A673 (cell line): ENCODE measurements around the gene FNDC7. TPM values are rescaled to one million over a fixed set of nuclear protein-coding genes. Genes with fewer than 3 reads are reported as not detected.

Source experiments
- BruUV-seq: library from RNA; stranded (reverse); fragments of 400-500 nt; replicated peaks from 2 replicates; lab custom pipeline; 2021; lab: Mats Ljungman, UMichigan
- CTCF ChIA-PET: fragments of 300-600 bp; sonication (Branson Sonifier 250); formaldehyde crosslinking; loops from one replicate; lab custom pipeline; 2022; ENCODE audit warnings: antibody characterized with exemption; lab: Charles Lee
- POLR2A ChIA-PET: fragments of 300-600 bp; sonication (Branson Sonifier 250); formaldehyde crosslinking; loops from one replicate; lab custom pipeline; 2022; ENCODE audit warnings: antibody characterized with exemption; ENCODE audit not compliant: low non-redundant PET; lab: Charles Lee
- DNase-seq: peaks from one replicate; pipeline ENCODE4 v3.0.0-alpha.2; 2015; ENCODE audit warnings: low spot score
- H3K27ac ChIP-seq: fragments of 200-600 bp; sonication (generic); 2 replicates; pipeline ENCODE4 v1.5.1; 2016; ENCODE audit warnings: mixed run types, low read depth, mild to moderate bottlenecking, mixed read lengths, antibody characterized with exemption, low read length; ENCODE audit not compliant: poor library complexity, severe bottlenecking
- H3K27me3 ChIP-seq: fragments of 200-600 bp; sonication (generic); replicated peaks from 2 replicates; pipeline ENCODE4 v1.6.1; 2017; ENCODE audit warnings: mixed run types, low read depth, mild to moderate bottlenecking, mixed read lengths, antibody characterized with exemption, low read length; ENCODE audit not compliant: insufficient read depth, poor library complexity
- H3K36me3 ChIP-seq: fragments of 200-600 bp; sonication (generic); 2 replicates; pipeline ENCODE4 v1.6.1; 2016; ENCODE audit warnings: mixed run types, mild to moderate bottlenecking, mixed read lengths, antibody characterized with exemption, low read length; ENCODE audit not compliant: insufficient read depth, poor library complexity, severe bottlenecking
- H3K4me1 ChIP-seq: fragments of 200-600 bp; sonication (generic); 2 replicates; pipeline ENCODE4 v1.6.1; 2017; ENCODE audit warnings: mixed run types, mild to moderate bottlenecking, mixed read lengths, antibody characterized with exemption, low read length; ENCODE audit not compliant: insufficient read depth, poor library complexity, severe bottlenecking
- H3K4me3 ChIP-seq: fragments of 200-600 bp; sonication (generic); 2 replicates; pipeline ENCODE4 v1.5.1; 2016; ENCODE audit warnings: low read depth, mixed run types, mild to moderate bottlenecking, mixed read lengths, low read length; ENCODE audit not compliant: poor library complexity, severe bottlenecking
- H3K9me3 ChIP-seq: fragments of 200-600 bp; sonication (generic); 2 replicates; pipeline ENCODE4 v1.6.1; 2016; ENCODE audit warnings: mixed run types, low read depth, mild to moderate bottlenecking, mixed read lengths, antibody characterized with exemption, low read length; ENCODE audit not compliant: poor library complexity, severe bottlenecking
- CTCF ChIP-seq: fragments of 300-800, 200-600 bp; sonication (generic); conservative IDR thresholded peaks from 2 replicates; pipeline ENCODE4 v1.5.1; 2017; ENCODE audit warnings: low read depth, mild to moderate bottlenecking, antibody characterized with exemption, low read length, moderate library complexity, mixed read lengths
- EZH2 ChIP-seq: fragments of 200-600 bp; sonication (generic); IDR thresholded peaks from 2 replicates; pipeline ENCODE4 v1.6.1; 2017; ENCODE audit warnings: borderline replicate concordance, low read depth, mild to moderate bottlenecking, mixed read lengths, antibody characterized with exemption, low read length; ENCODE audit not compliant: poor library complexity, severe bottlenecking
- intact Hi-C: fragments of 100-400 bp; cut with micrococcal nuclease; formaldehyde crosslinking; loops from one replicate; pipeline ENCODE4 v1.10.0; 2022; ENCODE audit not compliant: unreplicated experiment
- total RNA-seq: library from RNA; stranded (reverse); gene quantifications from 2 replicates; pipeline ENCODE4 v1.2.3, GENCODE V29; 2021

The FNDC7 gene
- total RNA-seq, 1 experiment from 2014 or later, result 0.13 TPM

GRCh38 chr1:108732398-108732797, 19.7 kb downstream of the FNDC7 start:
- peaks cover 4% of the 10 kb centered on the region for H3K4me1 ChIP-seq
- no TSS peak for BruUV-seq
- no peak overlapping the region for H3K27ac ChIP-seq
- no peaks in the 10 kb centered on the region for H3K9me3 ChIP-seq
- H3K36me3 ChIP-seq, result no peaks in the 10 kb centered on the region
- H3K4me3 ChIP-seq, result no peak overlapping the region
- intact Hi-C loops, result loop anchor here (10.0 kb wide), 1 partner anchor 228 kb away; no protein-coding TSS in a partner anchor
- no peak for TF ChIP-seq EZH2
- no peak for TF ChIP-seq CTCF
- peaks cover 3% of the 10 kb centered on the region for H3K27me3 ChIP-seq
- ChIA-PET POLR2A (interaction anchor here (0.6 kb wide), 1 partner anchor 18 kb away, joined by 5 read pairs; no protein-coding TSS in a partner anchor), CTCF (no interaction called here)
- DNase-seq, result no peak

GRCh38 chr1:108734171-108734865, 21.6 kb downstream of the FNDC7 start:
- intact Hi-C loops, result loop anchor here (10.0 kb wide), 1 partner anchor 230 kb away; no protein-coding TSS in a partner anchor
- no TSS peak for BruUV-seq
- H3K27ac ChIP-seq, result no peak overlapping the region
- H3K9me3 ChIP-seq, result no peaks in the 10 kb centered on the region
- no peak for TF ChIP-seq EZH2
- TF ChIP-seq CTCF, result no peak
- H3K4me3 ChIP-seq, result no peak overlapping the region
- peaks cover 4% of the 10 kb centered on the region for H3K4me1 ChIP-seq
- ChIA-PET POLR2A (interaction anchor here (0.6 kb wide), 1 partner anchor 1912 kb away, joined by 5 read pairs; no protein-coding TSS in a partner anchor), CTCF (interaction anchor here (0.5 kb wide), 1 partner anchor 11 kb away, joined by 6 read pairs; no protein-coding TSS in a partner anchor)
- no peak for DNase-seq
- H3K27me3 ChIP-seq, result peaks cover 3% of the 10 kb centered on the region
- H3K36me3 ChIP-seq, result no peaks in the 10 kb centered on the region

GRCh38 chr1:108742253-108742652, 29.5 kb downstream of the FNDC7 start:
- Histone ChIP-seq H3K27ac (no peak overlapping the region), H3K36me3 (no peaks in the 10 kb centered on the region), H3K4me3 (no peak overlapping the region), H3K9me3 (no peaks in the 10 kb centered on the region), H3K27me3 (no peaks in the 10 kb centered on the region), H3K4me1 (no peaks in the 10 kb centered on the region)
- CTCF ChIA-PET, result no interaction called here
- no TSS peak for BruUV-seq
- intact Hi-C loops, result no loop called here
- POLR2A ChIA-PET, result no interaction called here
- DNase-seq, result no peak
- TF ChIP-seq EZH2 (no peak), CTCF (no peak)
